Epithelial cell of proximal tubule (primary cell): ENCODE measurements around the gene BRAF. TPM values are rescaled to one million over a fixed set of nuclear protein-coding genes. Genes with fewer than 3 reads are reported as not detected.

Experiments
- DNase-seq: peaks from one replicate; pipeline ENCODE4 v3.0.0-alpha.2; 2011; ENCODE audit warnings: low read depth
- H3K4me3 ChIP-seq: 2 replicates; pipeline ENCODE4 v1.5.1; 2011; ENCODE audit warnings: low read depth, mild to moderate bottlenecking, low read length
- CTCF ChIP-seq: conservative IDR thresholded peaks from 2 replicates; pipeline ENCODE4 v1.5.1; 2012; ENCODE audit warnings: low read depth, mild to moderate bottlenecking, low read length
- total RNA-seq: library from RNA; depleted of rRNA; stranded (reverse); fragments of >200 nt; gene quantifications from 2 replicates; pipeline ENCODE4 v1.2.3, GENCODE V29; 2015

Gene BRAF
- total RNA-seq, 1 donor from 2014 or later, result 7.3 TPM

- TF ChIP-seq CTCF, result no peak
- no peak overlapping the region for H3K4me3 ChIP-seq
- DNase-seq, result no peak
These were observed 235.3 kb downstream of the BRAF start for GRCh38 chr7:140689199-140690152.

- H3K4me3 ChIP-seq, result no peak overlapping the region
- no peak for DNase-seq
- no peak for TF ChIP-seq CTCF
These were observed 236.4 kb downstream of the BRAF start for GRCh38 chr7:140688341-140688740.

GRCh38 chr7:140686921-140687320, 237.8 kb downstream of the BRAF start:
- no peak for DNase-seq
- no peak for TF ChIP-seq CTCF
- no peak overlapping the region for H3K4me3 ChIP-seq

GRCh38 chr7:140685407-140686087, 239.2 kb downstream of the BRAF start:
- no peak overlapping the region for H3K4me3 ChIP-seq
- no peak for TF ChIP-seq CTCF
- no peak for DNase-seq

- no peak for TF ChIP-seq CTCF
- H3K4me3 ChIP-seq, result no peak overlapping the region
- DNase-seq, result no peak
These were observed 240.4 kb downstream of the BRAF start for GRCh38 chr7:140684066-140684950.

- no peak for TF ChIP-seq CTCF
- no peak overlapping the region for H3K4me3 ChIP-seq
- DNase-seq, result no peak
These were observed 241.1 kb downstream of the BRAF start for GRCh38 chr7:140683657-140684056.
